Endothelial cell of umbilical vein (primary cell): Measurements from ENCODE around the gene ASCL5. TPM values are rescaled to one million over a fixed set of nuclear protein-coding genes. Genes with fewer than 3 reads are reported as not detected.

Source experiments
- BruUV-seq: library from RNA; stranded (reverse); fragments of 400-500 nt; replicated peaks from 2 replicates; lab custom pipeline; 2021; lab: Mats Ljungman, UMichigan
- CTCF ChIA-PET: fragments of 300-600, 350-600 bp; sonication (Branson Sonifier 250); formaldehyde crosslinking; loops from one replicate; lab custom pipeline; 2021; ENCODE audit warnings: antibody characterized with exemption, inconsistent platforms; lab: Charles Lee
- POLR2A ChIA-PET: fragments of 300-600, 350-600 bp; sonication (Branson Sonifier 250); formaldehyde crosslinking; loops from one replicate; lab custom pipeline; 2021; ENCODE audit warnings: antibody characterized with exemption, inconsistent platforms; lab: Charles Lee
- DNase-seq: peaks from one replicate; pipeline ENCODE4 v3.0.0-alpha.2; 2011; ENCODE audit warnings: low read depth, low spot score
- FAIRE-seq: peaks from 2 replicates; lab custom pipeline; 2011; peaks lifted over from hg19 to GRCh38; lab: Jason Lieb, UNC
- H2AFZ ChIP-seq: 2 replicates; pipeline ENCODE4 v1.6.0; 2012; ENCODE audit warnings: low read depth, low read length, control low read depth, inconsistent platforms
- H3K27ac ChIP-seq: 2 replicates; pipeline ENCODE4 v1.5.1; 2011; ENCODE audit warnings: low read depth, mild to moderate bottlenecking, control low read depth, low read length, moderate library complexity; ENCODE audit not compliant: insufficient read depth
- H3K27me3 ChIP-seq, 2 experiments: 2 replicates each; pipeline versions ENCODE4 v1.6.0 to v1.6.1; 2011; ENCODE audit warnings: low read length in 2 of 2, mixed read lengths in 1 of 2; ENCODE audit not compliant: control insufficient read depth in 2 of 2, insufficient read depth in 2 of 2
- H3K36me3 ChIP-seq, 2 experiments: 2 replicates in 1 of 2; 3 replicates in 1 of 2; pipeline ENCODE4 v1.5.1; 2011; ENCODE audit warnings: low read length in 2 of 2, mild to moderate bottlenecking in 1 of 2, moderate library complexity in 1 of 2; ENCODE audit not compliant: control insufficient read depth in 2 of 2, insufficient read depth in 2 of 2; ENCODE audit errors: extremely low read depth in 1 of 2
- H3K4me1 ChIP-seq: 3 replicates; pipeline ENCODE4 v1.5.1; 2011; ENCODE audit warnings: mild to moderate bottlenecking, low read length; ENCODE audit not compliant: control insufficient read depth, insufficient read depth; ENCODE audit errors: extremely low read depth
- H3K4me2 ChIP-seq: 2 replicates; pipeline ENCODE4 v1.6.1; 2011; ENCODE audit warnings: low read length, control low read depth, mixed read lengths; ENCODE audit not compliant: insufficient read depth
- H3K4me3 ChIP-seq, 3 experiments: fragments of 200-600 bp in 1 of 3; sonication (generic), shearing (Covaris generic) in 1 of 3; replicated peaks in 1 of 3; 2 replicates each; pipeline ENCODE4 v1.5.1; 2011 to 2016; ENCODE audit warnings: control low read depth in 3 of 3, low read length in 3 of 3, mild to moderate bottlenecking in 2 of 3, inconsistent platforms in 1 of 3, low read depth in 1 of 3, moderate library complexity in 1 of 3; ENCODE audit not compliant: insufficient read depth in 1 of 3
- H3K79me2 ChIP-seq: 2 replicates; pipeline ENCODE4 v1.6.0; 2012; ENCODE audit warnings: low read length, inconsistent platforms; ENCODE audit not compliant: control insufficient read depth, insufficient read depth
- H3K9ac ChIP-seq: replicated peaks from 2 replicates; pipeline ENCODE3; 2011; ENCODE audit warnings: low read length, control low read depth; ENCODE audit not compliant: insufficient read depth; ENCODE audit errors: extremely low read depth
- H3K9me1 ChIP-seq: replicated peaks from 3 replicates; pipeline ENCODE4 v1.6.0; 2011; ENCODE audit warnings: mild to moderate bottlenecking, low read length; ENCODE audit not compliant: control insufficient read depth, insufficient read depth; ENCODE audit errors: extremely low read depth
- H3K9me3 ChIP-seq: replicated peaks from 2 replicates; pipeline ENCODE4 v1.5.1; 2012; ENCODE audit warnings: low read length, inconsistent platforms; ENCODE audit not compliant: control insufficient read depth, insufficient read depth
- H4K20me1 ChIP-seq: replicated peaks from 2 replicates; pipeline ENCODE3; 2011; ENCODE audit warnings: mild to moderate bottlenecking, low read length; ENCODE audit not compliant: control insufficient read depth, insufficient read depth; ENCODE audit errors: extremely low read depth
- EZH2 ChIP-seq: IDR thresholded peaks from 2 replicates; pipeline ENCODE4 v1.6.1; 2012; ENCODE audit warnings: borderline replicate concordance, low read depth, mild to moderate bottlenecking, moderate library complexity, low read length, inconsistent platforms; ENCODE audit not compliant: severe bottlenecking
- FOS ChIP-seq: IDR thresholded peaks from 2 replicates; pipeline ENCODE4 v1.6.1; 2011; ENCODE audit warnings: mild to moderate bottlenecking, low read length, moderate library complexity, borderline replicate concordance; ENCODE audit not compliant: insufficient read depth
- GATA2 ChIP-seq: IDR thresholded peaks from 2 replicates; pipeline ENCODE4 v1.7.0; 2011; ENCODE audit warnings: low read depth, mild to moderate bottlenecking, moderate library complexity, mixed read lengths, low read length; ENCODE audit not compliant: insufficient read length, insufficient read depth
- JUN ChIP-seq: IDR thresholded peaks from 2 replicates; pipeline ENCODE4 v1.6.1; 2011; ENCODE audit warnings: borderline replicate concordance, low read depth; ENCODE audit not compliant: insufficient read length, insufficient read depth
- MYC ChIP-seq: IDR thresholded peaks from one replicate; pipeline ENCODE4 v1.6.1; 2011; ENCODE audit warnings: mild to moderate bottlenecking, low read depth, low read length
- POLR2A ChIP-seq: IDR thresholded peaks from 2 replicates; pipeline ENCODE4 v1.6.1; 2012; ENCODE audit warnings: low read depth, mild to moderate bottlenecking, control low read depth, low read length
- POLR2AphosphoS5 ChIP-seq: IDR thresholded peaks from 2 replicates; pipeline ENCODE4 v1.6.1; 2012; ENCODE audit warnings: low read depth, mild to moderate bottlenecking, control low read depth, low read length, moderate library complexity; ENCODE audit not compliant: insufficient read depth
- dilution Hi-C: fragments of 300-500 bp; cut with MboI; formaldehyde crosslinking; loops from one replicate; pipeline ENCODE4 v1.15.0; 2019; ENCODE audit warnings: low sequenced_read_pairs; ENCODE audit not compliant: extremely low pct_ligation_motif_present
- intact Hi-C: fragments of 100-400 bp; cut with micrococcal nuclease; formaldehyde crosslinking; loops from one replicate; pipeline ENCODE4 v1.10.0; 2022
- polyA plus RNA-seq, 4 experiments: library from polyadenylated mRNA; depleted of rRNA in 3 of 4; stranded (reverse) in 3 of 4; unstranded in 1 of 4; fragments of >200 nt; gene quantifications; 2 replicates each; pipeline versions ENCODE4 v1.2.1 to v1.2.3, GENCODE V29; 2011 to 2012; ENCODE audit warnings: missing spikeins in 1 of 4
- total RNA-seq: library from RNA; stranded (reverse); gene quantifications from 2 replicates; pipeline ENCODE4 v1.2.3, GENCODE V29; 2021
- TF ChIP-seq, protein P1 (sequence below): IDR thresholded peaks from 2 replicates; pipeline ENCODE4 v1.6.1; 2011; ENCODE audit not compliant: insufficient read depth, insufficient read length
- TF ChIP-seq, protein P2 (sequence below), 2 donors: IDR thresholded peaks; 1 replicate in 1 of 2; 2 replicates in 1 of 2; pipeline ENCODE4 v1.5.1; 2011; ENCODE audit warnings: low read length in 2 of 2, mild to moderate bottlenecking in 2 of 2, moderate library complexity in 2 of 2, control low read depth in 1 of 2, inconsistent platforms in 1 of 2, low read depth in 1 of 2; ENCODE audit not compliant: insufficient read depth in 1 of 2; ENCODE audit errors: extremely low read depth in 1 of 2

ASCL5 gene
- total and polyA plus RNA-seq, 2 donors (not counting 3 experiments of a cell fraction or from before 2014, with no cell fraction given) = not detected

DNA sequence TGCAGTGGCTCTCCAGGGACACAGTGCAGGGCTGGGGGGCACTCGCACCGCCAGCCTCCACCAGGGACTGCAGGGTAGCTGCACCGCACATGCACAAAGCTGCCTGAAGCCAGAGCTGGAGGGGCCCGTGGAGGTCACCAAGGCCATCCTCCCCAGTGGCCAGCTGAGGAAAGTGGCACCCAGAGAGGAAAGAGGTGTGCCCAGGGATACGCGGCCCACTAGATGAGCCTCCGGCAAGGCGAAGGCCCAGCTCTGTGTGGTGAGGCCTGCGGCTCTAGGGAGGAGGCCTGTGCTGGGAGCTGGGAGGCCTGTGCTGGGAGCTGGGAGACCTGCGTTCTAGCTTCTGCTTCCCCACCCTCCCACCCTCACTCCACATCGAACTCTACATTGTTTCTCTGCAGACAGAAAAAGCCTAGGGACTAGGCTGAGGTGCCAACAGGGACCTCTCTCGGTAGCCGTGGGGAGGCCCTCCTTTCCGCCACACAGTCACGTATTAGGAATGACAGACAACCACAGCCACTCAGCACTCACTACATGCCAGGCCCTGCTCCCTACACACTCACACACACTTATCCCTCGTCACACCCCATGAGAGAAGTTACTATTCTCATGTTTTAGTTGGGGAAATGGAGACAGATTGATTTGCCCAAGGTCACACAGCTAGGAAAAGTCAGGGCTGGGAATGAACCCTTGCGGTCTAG is 921 bp upstream of the ASCL5 start:
- no peaks in the 10 kb centered on the region for H3K36me3 ChIP-seq
- TF ChIP-seq, protein P1, sequence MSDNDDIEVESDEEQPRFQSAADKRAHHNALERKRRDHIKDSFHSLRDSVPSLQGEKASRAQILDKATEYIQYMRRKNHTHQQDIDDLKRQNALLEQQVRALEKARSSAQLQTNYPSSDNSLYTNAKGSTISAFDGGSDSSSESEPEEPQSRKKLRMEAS = no peak
- TF ChIP-seq EZH2 (no peak), GATA2 (no peak)
- no peak overlapping the region for H3K9ac ChIP-seq
- intact Hi-C loops (no loop called here), dilution Hi-C loops (no loop called here)
- DNase-seq = no peak
- no peaks in the 10 kb centered on the region for H3K9me1 ChIP-seq
- BruUV-seq = no TSS peak
- CTCF ChIA-PET = interaction anchor here (1.2 to 1.4 kb wide), 2 partner anchors 8 to 11 kb away, joined by 3 to 7 read pairs; no protein-coding TSS in a partner anchor
- H3K27me3 ChIP-seq = peaks cover 17 to 18% of the 10 kb centered on the region in 2 experiments
- H2AFZ ChIP-seq = no peak overlapping the region
- H3K27ac ChIP-seq = no peak overlapping the region
- no peaks in the 10 kb centered on the region for H3K79me2 ChIP-seq
- no peaks in the 10 kb centered on the region for H4K20me1 ChIP-seq
- FAIRE-seq = no peak
- POLR2A ChIA-PET = no interaction called here
- H3K4me2 ChIP-seq = no peak overlapping the region
- H3K4me3 ChIP-seq = no peak overlapping the region
- no peaks in the 10 kb centered on the region for H3K4me1 ChIP-seq
- no peaks in the 10 kb centered on the region for H3K9me3 ChIP-seq

DNA sequence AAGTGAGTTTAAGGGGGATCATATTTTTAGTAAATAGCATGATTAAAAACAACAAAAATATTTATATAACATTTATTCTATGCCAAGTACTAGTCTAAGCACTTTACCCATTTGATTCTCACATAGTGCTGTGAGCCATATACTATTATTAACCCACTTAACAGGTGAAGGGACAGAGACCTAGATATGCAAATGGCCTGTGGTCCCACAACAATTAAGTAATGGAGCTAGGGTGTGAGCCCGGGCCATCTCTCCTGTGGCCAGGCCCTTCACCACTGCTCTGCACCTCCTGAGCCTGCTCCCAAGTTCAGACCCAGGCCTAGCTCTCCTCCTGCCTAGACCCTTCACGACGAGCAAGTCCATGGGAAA is 537 bp downstream of the ASCL5 start:
- ChIA-PET CTCF (interaction anchor here (0.7 to 1.2 kb wide), 2 partner anchors 27 to 155 kb away, joined by 3 to 4 read pairs; partner anchors contain the start of gene TMEM9), POLR2A (no interaction called here)
- Histone ChIP-seq H3K27ac (no peak overlapping the region), H3K27me3 (peaks cover 17 to 18% of the 10 kb centered on the region in 2 experiments), H3K4me3 (no peak overlapping the region), H3K9me3 (no peaks in the 10 kb centered on the region), H2AFZ (no peak overlapping the region), H3K9me1 (no peaks in the 10 kb centered on the region), H3K4me2 (no peak overlapping the region), H3K4me1 (no peaks in the 10 kb centered on the region), H3K9ac (no peak overlapping the region), H3K79me2 (no peaks in the 10 kb centered on the region), H4K20me1 (no peaks in the 10 kb centered on the region), H3K36me3 (no peaks in the 10 kb centered on the region)
- FAIRE-seq (no peak), DNase-seq (no peak)
- intact Hi-C loops (no loop called here), dilution Hi-C loops (no loop called here)
- TF ChIP-seq JUN (no peak), MYC (no peak), GATA2 (no peak), POLR2A (no peak), EZH2 (no peak), POLR2AphosphoS5 (no peak), FOS (no peak)
- TF ChIP-seq, protein P2, sequence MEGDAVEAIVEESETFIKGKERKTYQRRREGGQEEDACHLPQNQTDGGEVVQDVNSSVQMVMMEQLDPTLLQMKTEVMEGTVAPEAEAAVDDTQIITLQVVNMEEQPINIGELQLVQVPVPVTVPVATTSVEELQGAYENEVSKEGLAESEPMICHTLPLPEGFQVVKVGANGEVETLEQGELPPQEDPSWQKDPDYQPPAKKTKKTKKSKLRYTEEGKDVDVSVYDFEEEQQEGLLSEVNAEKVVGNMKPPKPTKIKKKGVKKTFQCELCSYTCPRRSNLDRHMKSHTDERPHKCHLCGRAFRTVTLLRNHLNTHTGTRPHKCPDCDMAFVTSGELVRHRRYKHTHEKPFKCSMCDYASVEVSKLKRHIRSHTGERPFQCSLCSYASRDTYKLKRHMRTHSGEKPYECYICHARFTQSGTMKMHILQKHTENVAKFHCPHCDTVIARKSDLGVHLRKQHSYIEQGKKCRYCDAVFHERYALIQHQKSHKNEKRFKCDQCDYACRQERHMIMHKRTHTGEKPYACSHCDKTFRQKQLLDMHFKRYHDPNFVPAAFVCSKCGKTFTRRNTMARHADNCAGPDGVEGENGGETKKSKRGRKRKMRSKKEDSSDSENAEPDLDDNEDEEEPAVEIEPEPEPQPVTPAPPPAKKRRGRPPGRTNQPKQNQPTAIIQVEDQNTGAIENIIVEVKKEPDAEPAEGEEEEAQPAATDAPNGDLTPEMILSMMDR (IDR thresholded peaks at IDR 0.05; ENCODE audit: extremely low read depth in 1 of 2, insufficient read depth in 1 of 2, low read depth in 1 of 2, low read length in 2 of 2) = no peak
- TF ChIP-seq, protein P1 = no peak
- no TSS peak for BruUV-seq
